GM23338 (cell line): ENCODE measurements around the gene SUSD4. TPM values are rescaled to one million over a fixed set of nuclear protein-coding genes. Genes with fewer than 3 reads are reported as not detected.

Experiments
- ATAC-seq: fragments of 200-7000 bp; cut with Tn5 transposase; 3 replicates; pipeline ENCODE4 v1.9.1; 2020
- DNase-seq: peaks from one replicate; pipeline ENCODE4 v3.0.0-alpha.2; 2015; ENCODE audit warnings: low spot score
- H2AFZ ChIP-seq: fragments of 200-600 bp; sonication (generic); 2 replicates; pipeline ENCODE4 v1.8.0; 2016; ENCODE audit warnings: antibody characterized with exemption, mild to moderate bottlenecking, moderate library complexity
- H3F3A ChIP-seq: fragments of 200-600 bp; sonication (generic); replicated peaks from 2 replicates; pipeline ENCODE4 v1.8.0; 2017; ENCODE audit warnings: antibody characterized with exemption, mixed run types, low read depth
- H3K27ac ChIP-seq: fragments of 200-600 bp; sonication (generic); 2 replicates; pipeline ENCODE4 v1.6.1; 2016; ENCODE audit warnings: low read depth
- H3K27me3 ChIP-seq: fragments of 200-600 bp; sonication (generic); 2 replicates; pipeline ENCODE4 v1.8.0; 2016; ENCODE audit warnings: mild to moderate bottlenecking, mixed run types, moderate library complexity; ENCODE audit not compliant: insufficient read depth
- H3K36me3 ChIP-seq: fragments of 200-600 bp; sonication (generic); 2 replicates; pipeline ENCODE4 v1.8.0; 2016; ENCODE audit warnings: mild to moderate bottlenecking; ENCODE audit not compliant: insufficient read depth
- H3K4me1 ChIP-seq: fragments of 200-600 bp; sonication (generic); 2 replicates; pipeline ENCODE4 v1.8.0; 2016; ENCODE audit warnings: mild to moderate bottlenecking, moderate library complexity; ENCODE audit not compliant: insufficient read depth
- H3K4me2 ChIP-seq: fragments of 200-600 bp; sonication (generic); 2 replicates; pipeline ENCODE4 v1.7.1; 2017; ENCODE audit warnings: mixed run types
- H3K4me3 ChIP-seq: fragments of 200-600 bp; sonication (generic); 2 replicates; pipeline ENCODE4 v1.6.1; 2016; ENCODE audit warnings: mixed run types
- H3K79me2 ChIP-seq: fragments of 200-600 bp; sonication (generic); replicated peaks from 2 replicates; pipeline ENCODE4 v1.8.0; 2017; ENCODE audit warnings: mild to moderate bottlenecking; ENCODE audit not compliant: insufficient read depth
- H3K9me2 ChIP-seq: fragments of 200-600 bp; sonication (generic); 2 replicates; pipeline ENCODE4 v1.8.0; 2017; ENCODE audit not compliant: insufficient read depth
- H4K20me1 ChIP-seq: fragments of 200-600 bp; sonication (generic); replicated peaks from 2 replicates; pipeline ENCODE4 v1.8.0; 2017; ENCODE audit warnings: mild to moderate bottlenecking; ENCODE audit not compliant: insufficient read depth
- H3K27ac Mint-ChIP-seq: 2 replicates; pipeline ENCODE4 v1.8.0; 2020; ENCODE audit warnings: inconsistent platforms, mild to moderate bottlenecking, moderate library complexity, mixed read lengths
- H3K27me3 Mint-ChIP-seq: 3 replicates; pipeline ENCODE4 v1.8.0; 2022; ENCODE audit warnings: low read depth, mild to moderate bottlenecking, moderate library complexity, mixed read lengths, inconsistent platforms; ENCODE audit not compliant: insufficient read depth, poor library complexity
- H3K36me3 Mint-ChIP-seq: 3 replicates; pipeline ENCODE4 v1.8.0; 2021; ENCODE audit warnings: low read depth, mild to moderate bottlenecking, inconsistent platforms, moderate library complexity, mixed read lengths
- H3K4me1 Mint-ChIP-seq: 3 replicates; pipeline ENCODE4 v1.8.0; 2020; ENCODE audit warnings: mild to moderate bottlenecking, inconsistent platforms, mixed read lengths
- H3K4me3 Mint-ChIP-seq: 3 replicates; pipeline ENCODE4 v1.8.0; 2021; ENCODE audit warnings: moderate library complexity, mild to moderate bottlenecking, inconsistent platforms, mixed read lengths
- H3K9me3 Mint-ChIP-seq: 3 replicates; pipeline ENCODE4 v1.8.0; 2020; ENCODE audit warnings: moderate library complexity, mild to moderate bottlenecking, inconsistent platforms, mixed read lengths
- CREB1 ChIP-seq: fragments of 250-450 bp; sonication (Bioruptor Pico); IDR thresholded peaks from 2 replicates; pipeline ENCODE4 v1.5.0; 2020; ENCODE audit warnings: low read depth, mild to moderate bottlenecking, moderate library complexity
- EZH2 ChIP-seq: fragments of 200-600 bp; sonication (generic); IDR thresholded peaks from one replicate; pipeline ENCODE4 v1.8.0; 2017; ENCODE audit warnings: antibody characterized with exemption, mild to moderate bottlenecking, low read depth; ENCODE audit not compliant: unreplicated experiment
- JUNB ChIP-seq: IDR thresholded peaks from one replicate; pipeline ENCODE4 v1.6.1; 2016; ENCODE audit warnings: antibody characterized with exemption; ENCODE audit not compliant: unreplicated experiment
- NANOG ChIP-seq: IDR thresholded peaks from 2 replicates; pipeline ENCODE4 v1.6.1; 2016; ENCODE audit warnings: antibody characterized with exemption, borderline replicate concordance
- POLR2AphosphoS5 ChIP-seq: IDR thresholded peaks from 2 replicates; pipeline ENCODE4 v1.6.1; 2016; ENCODE audit warnings: antibody characterized with exemption, low read depth
- STAT1 ChIP-seq: IDR thresholded peaks from one replicate; pipeline ENCODE4 v1.6.1; 2016; ENCODE audit warnings: antibody characterized with exemption; ENCODE audit not compliant: unreplicated experiment
- polyA plus RNA-seq: library from polyadenylated mRNA; unstranded; fragments of >200 nt; fragmentation: Nextera tagmentation; extraction: Ambion mirVana; gene quantifications from 2 replicates; pipeline ENCODE4 v1.2.1, GENCODE V29; 2016
- total RNA-seq: library from RNA; depleted of rRNA; stranded (reverse); fragments of >200 nt; shearing (Covaris generic); gene quantifications from 2 replicates; pipeline ENCODE4 v1.2.3, GENCODE V29; 2014
- TF ChIP-seq, protein P1 (sequence below): IDR thresholded peaks from 2 replicates; pipeline ENCODE4 v1.6.1; 2016; ENCODE audit warnings: antibody characterized with exemption
- TF ChIP-seq, protein P2 (sequence below): fragments of 250-450 bp; sonication (Bioruptor Pico); IDR thresholded peaks from 2 replicates; pipeline ENCODE4 v1.5.0; 2020; ENCODE audit warnings: mild to moderate bottlenecking, moderate library complexity
- TF ChIP-seq, protein P3 (sequence below), 2 experiments: fragments of 200-600 bp in 1 of 2; sonication (generic) in 1 of 2; conservative IDR thresholded peaks; 2 replicates each; pipeline versions ENCODE4 v1.5.1 to v1.6.1; 2016 to 2017; ENCODE audit warnings: antibody characterized with exemption in 2 of 2, low read depth in 2 of 2, mild to moderate bottlenecking in 2 of 2, moderate library complexity in 1 of 2

Gene SUSD4
- total and polyA plus RNA-seq, 2 experiments from 2014 or later: 2.3 to 3.6 TPM

DNA sequence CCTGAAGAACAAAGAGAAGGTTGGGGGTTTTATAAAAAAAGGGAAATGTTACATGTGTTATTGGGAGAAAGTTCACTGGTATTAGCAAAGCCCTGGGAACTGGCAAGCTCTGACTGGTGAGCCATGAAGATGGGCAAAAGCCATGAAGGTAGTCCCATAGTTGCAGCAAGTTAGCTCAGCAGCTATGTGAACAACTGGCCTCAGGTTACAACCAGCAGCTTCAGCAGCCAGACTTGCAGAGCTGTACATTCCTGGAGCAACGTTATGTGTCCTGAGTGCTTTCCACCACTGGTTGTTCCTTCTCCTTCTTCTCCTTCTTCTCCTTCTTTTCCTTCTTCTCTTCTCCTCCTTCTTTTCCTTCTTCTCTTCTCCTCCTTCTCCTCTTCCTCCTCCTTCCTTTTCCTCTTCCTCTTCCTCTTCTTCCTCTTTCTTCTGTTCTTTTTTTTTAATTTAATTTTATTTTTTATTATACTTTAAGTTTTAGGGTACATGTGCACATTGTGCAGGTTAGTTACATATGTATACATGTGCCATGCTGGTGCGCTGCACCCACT, 164.8 kb downstream of the SUSD4 start:
- H3K4me1 ChIP-seq: no peaks in the 10 kb centered on the region
- no peaks in the 10 kb centered on the region for H3K79me2 ChIP-seq
- H3K9me2 ChIP-seq: no peaks in the 10 kb centered on the region
- Mint-ChIP-seq H3K4me1 (no peaks in the 10 kb centered on the region), H3K4me3 (no peak overlapping the region), H3K27me3 (peaks cover 10% of the 10 kb centered on the region), H3K36me3 (no peaks in the 10 kb centered on the region), H3K27ac (no peak overlapping the region), H3K9me3 (no peaks in the 10 kb centered on the region)
- no peaks in the 10 kb centered on the region for H3K36me3 ChIP-seq
- TF ChIP-seq CREB1 (CRISPR knock-in tag) (no peak), POLR2AphosphoS5 (no peak), NANOG (no peak)
- TF ChIP-seq, protein P1, sequence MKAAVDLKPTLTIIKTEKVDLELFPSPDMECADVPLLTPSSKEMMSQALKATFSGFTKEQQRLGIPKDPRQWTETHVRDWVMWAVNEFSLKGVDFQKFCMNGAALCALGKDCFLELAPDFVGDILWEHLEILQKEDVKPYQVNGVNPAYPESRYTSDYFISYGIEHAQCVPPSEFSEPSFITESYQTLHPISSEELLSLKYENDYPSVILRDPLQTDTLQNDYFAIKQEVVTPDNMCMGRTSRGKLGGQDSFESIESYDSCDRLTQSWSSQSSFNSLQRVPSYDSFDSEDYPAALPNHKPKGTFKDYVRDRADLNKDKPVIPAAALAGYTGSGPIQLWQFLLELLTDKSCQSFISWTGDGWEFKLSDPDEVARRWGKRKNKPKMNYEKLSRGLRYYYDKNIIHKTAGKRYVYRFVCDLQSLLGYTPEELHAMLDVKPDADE: no peak
- ATAC-seq (no peak), DNase-seq (no peak)
- H3K4me3 ChIP-seq: no peak overlapping the region
- H3K27me3 ChIP-seq: no peaks in the 10 kb centered on the region
- no peaks in the 10 kb centered on the region for H4K20me1 ChIP-seq
- no peaks in the 10 kb centered on the region for H3F3A ChIP-seq
- no peak overlapping the region for H3K4me2 ChIP-seq
- H3K27ac ChIP-seq: no peak overlapping the region
- H2AFZ ChIP-seq: no peak overlapping the region

DNA sequence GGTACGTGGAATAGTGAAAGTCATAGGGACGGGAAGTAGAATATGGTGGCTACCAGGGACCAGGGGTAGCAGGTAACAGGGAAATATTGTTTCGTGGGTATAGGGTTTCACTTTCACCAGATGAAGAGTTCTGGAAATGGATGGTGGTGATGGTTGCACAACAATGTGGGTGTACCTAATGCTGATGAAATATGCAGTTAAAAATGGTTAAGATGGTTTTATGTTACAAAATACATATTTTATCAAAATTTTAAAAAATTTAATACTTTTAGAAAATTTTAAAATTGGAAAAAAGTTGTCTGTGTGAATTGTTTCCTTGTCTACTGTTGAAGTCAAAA, 165.4 kb downstream of the SUSD4 start:
- H3K4me3 Mint-ChIP-seq: no peak overlapping the region
- H3K27ac Mint-ChIP-seq: no peak overlapping the region
- H4K20me1 ChIP-seq: no peaks in the 10 kb centered on the region
- no peaks in the 10 kb centered on the region for H3K36me3 ChIP-seq
- no peak for ATAC-seq
- H3K79me2 ChIP-seq: no peaks in the 10 kb centered on the region
- H2AFZ ChIP-seq: no peak overlapping the region
- H3K4me2 ChIP-seq: no peak overlapping the region
- DNase-seq: no peak
- H3F3A ChIP-seq: no peaks in the 10 kb centered on the region
- peaks cover 10% of the 10 kb centered on the region for H3K27me3 Mint-ChIP-seq
- H3K4me1 Mint-ChIP-seq: no peaks in the 10 kb centered on the region
- H3K27me3 ChIP-seq: no peaks in the 10 kb centered on the region
- no peaks in the 10 kb centered on the region for H3K4me1 ChIP-seq
- H3K27ac ChIP-seq: no peak overlapping the region
- TF ChIP-seq STAT1 (no peak), JUNB (no peak), EZH2 (no peak), CREB1 (CRISPR knock-in tag) (no peak)
- TF ChIP-seq, protein P2, sequence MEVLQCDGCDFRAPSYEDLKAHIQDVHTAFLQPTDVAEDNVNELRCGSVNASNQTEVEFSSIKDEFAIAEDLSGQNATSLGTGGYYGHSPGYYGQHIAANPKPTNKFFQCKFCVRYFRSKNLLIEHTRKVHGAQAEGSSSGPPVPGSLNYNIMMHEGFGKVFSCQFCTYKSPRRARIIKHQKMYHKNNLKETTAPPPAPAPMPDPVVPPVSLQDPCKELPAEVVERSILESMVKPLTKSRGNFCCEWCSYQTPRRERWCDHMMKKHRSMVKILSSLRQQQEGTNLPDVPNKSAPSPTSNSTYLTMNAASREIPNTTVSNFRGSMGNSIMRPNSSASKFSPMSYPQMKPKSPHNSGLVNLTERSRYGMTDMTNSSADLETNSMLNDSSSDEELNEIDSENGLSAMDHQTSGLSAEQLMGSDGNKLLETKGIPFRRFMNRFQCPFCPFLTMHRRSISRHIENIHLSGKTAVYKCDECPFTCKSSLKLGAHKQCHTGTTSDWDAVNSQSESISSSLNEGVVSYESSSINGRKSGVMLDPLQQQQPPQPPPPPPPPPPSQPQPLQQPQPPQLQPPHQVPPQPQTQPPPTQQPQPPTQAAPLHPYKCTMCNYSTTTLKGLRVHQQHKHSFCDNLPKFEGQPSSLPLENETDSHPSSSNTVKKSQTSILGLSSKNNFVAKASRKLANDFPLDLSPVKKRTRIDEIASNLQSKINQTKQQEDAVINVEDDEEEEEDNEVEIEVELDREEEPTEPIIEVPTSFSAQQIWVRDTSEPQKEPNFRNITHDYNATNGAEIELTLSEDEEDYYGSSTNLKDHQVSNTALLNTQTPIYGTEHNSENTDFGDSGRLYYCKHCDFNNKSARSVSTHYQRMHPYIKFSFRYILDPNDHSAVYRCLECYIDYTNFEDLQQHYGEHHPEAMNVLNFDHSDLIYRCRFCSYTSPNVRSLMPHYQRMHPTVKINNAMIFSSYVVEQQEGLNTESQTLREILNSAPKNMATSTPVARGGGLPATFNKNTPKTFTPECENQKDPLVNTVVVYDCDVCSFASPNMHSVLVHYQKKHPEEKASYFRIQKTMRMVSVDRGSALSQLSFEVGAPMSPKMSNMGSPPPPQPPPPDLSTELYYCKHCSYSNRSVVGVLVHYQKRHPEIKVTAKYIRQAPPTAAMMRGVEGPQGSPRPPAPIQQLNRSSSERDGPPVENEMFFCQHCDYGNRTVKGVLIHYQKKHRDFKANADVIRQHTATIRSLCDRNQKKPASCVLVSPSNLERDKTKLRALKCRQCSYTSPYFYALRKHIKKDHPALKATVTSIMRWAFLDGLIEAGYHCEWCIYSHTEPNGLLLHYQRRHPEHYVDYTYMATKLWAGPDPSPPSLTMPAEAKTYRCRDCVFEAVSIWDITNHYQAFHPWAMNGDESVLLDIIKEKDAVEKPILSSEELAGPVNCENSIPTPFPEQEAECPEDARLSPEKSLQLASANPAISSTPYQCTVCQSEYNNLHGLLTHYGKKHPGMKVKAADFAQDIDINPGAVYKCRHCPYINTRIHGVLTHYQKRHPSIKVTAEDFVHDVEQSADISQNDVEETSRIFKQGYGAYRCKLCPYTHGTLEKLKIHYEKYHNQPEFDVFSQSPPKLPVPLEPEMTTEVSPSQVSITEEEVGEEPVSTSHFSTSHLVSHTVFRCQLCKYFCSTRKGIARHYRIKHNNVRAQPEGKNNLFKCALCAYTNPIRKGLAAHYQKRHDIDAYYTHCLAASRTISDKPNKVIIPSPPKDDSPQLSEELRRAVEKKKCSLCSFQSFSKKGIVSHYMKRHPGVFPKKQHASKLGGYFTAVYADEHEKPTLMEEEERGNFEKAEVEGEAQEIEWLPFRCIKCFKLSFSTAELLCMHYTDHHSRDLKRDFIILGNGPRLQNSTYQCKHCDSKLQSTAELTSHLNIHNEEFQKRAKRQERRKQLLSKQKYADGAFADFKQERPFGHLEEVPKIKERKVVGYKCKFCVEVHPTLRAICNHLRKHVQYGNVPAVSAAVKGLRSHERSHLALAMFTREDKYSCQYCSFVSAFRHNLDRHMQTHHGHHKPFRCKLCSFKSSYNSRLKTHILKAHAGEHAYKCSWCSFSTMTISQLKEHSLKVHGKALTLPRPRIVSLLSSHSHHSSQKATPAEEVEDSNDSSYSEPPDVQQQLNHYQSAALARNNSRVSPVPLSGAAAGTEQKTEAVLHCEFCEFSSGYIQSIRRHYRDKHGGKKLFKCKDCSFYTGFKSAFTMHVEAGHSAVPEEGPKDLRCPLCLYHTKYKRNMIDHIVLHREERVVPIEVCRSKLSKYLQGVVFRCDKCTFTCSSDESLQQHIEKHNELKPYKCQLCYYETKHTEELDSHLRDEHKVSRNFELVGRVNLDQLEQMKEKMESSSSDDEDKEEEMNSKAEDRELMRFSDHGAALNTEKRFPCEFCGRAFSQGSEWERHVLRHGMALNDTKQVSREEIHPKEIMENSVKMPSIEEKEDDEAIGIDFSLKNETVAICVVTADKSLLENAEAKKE (CRISPR knock-in tag): no peak
- TF ChIP-seq, protein P1: no peak
- TF ChIP-seq, protein P3, sequence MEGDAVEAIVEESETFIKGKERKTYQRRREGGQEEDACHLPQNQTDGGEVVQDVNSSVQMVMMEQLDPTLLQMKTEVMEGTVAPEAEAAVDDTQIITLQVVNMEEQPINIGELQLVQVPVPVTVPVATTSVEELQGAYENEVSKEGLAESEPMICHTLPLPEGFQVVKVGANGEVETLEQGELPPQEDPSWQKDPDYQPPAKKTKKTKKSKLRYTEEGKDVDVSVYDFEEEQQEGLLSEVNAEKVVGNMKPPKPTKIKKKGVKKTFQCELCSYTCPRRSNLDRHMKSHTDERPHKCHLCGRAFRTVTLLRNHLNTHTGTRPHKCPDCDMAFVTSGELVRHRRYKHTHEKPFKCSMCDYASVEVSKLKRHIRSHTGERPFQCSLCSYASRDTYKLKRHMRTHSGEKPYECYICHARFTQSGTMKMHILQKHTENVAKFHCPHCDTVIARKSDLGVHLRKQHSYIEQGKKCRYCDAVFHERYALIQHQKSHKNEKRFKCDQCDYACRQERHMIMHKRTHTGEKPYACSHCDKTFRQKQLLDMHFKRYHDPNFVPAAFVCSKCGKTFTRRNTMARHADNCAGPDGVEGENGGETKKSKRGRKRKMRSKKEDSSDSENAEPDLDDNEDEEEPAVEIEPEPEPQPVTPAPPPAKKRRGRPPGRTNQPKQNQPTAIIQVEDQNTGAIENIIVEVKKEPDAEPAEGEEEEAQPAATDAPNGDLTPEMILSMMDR (conservative IDR thresholded peaks at IDR 0.05; ENCODE audit: low read depth in 2 of 2): no peak
- H3K36me3 Mint-ChIP-seq: no peaks in the 10 kb centered on the region
- H3K9me2 ChIP-seq: no peaks in the 10 kb centered on the region
- H3K9me3 Mint-ChIP-seq: no peaks in the 10 kb centered on the region
- no peak overlapping the region for H3K4me3 ChIP-seq
